Measurements from ENCODE around the gene NR2C1. TPM values are rescaled to one million over a fixed set of nuclear protein-coding genes. Genes with fewer than 3 reads are reported as not detected.
"Not testable (repeated sequence)": the region's sequence is repeated elsewhere in the genome, so short reads cannot be mapped to it uniquely, and the experiment has no call there.

Gene NR2C1
- polyA plus RNA-seq, 1 donor from 2014 or later = 14.8 TPM

- Mint-ChIP-seq H3K9me3 (no peaks in the 10 kb centered on the region), H3K4me3 (no peak overlapping the region), H3K27ac (no peak overlapping the region)
Observed at GRCh38 chr12:95100264-95101190, 27.1 kb upstream of the NR2C1 start.

DNA sequence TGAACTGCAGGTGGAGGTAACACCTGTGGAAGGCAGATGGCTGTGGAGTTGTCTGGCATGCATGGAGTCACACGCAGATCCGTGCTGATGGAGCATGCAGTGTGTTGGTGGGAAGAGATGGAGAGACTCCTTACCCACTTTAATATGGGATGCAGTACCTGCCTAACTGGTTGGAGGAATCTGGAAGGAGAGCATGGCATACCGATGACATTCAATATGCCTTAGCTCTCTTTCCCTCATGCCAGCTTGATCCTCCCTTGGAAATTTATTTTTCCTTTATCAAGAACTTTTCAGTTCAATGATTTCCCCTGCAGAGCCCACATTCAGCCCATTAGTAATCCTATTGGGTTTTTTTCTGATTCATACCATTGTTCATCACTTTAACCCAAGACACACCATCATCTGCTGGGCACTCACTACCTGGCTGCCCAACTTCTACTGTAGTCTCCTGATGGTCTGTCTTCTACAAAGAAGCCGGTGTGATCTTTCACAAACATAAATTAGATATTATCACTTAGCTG is 25.9 kb upstream of the NR2C1 start:
- Mint-ChIP-seq H3K36me3 (peaks cover 2% of the 10 kb centered on the region), H3K4me1 (peaks cover 6 to 9% (median 8%) of the 10 kb centered on the region in 3 donors), H3K4me3 (no peak overlapping the region), H3K27ac (peak overlapping the region in 1 of 3 donors; percentile 22), H3K9me3 (no peaks in the 10 kb centered on the region), H3K27me3 (no peaks in the 10 kb centered on the region)

More at GRCh38 chr12:95100264-95101190, 27.1 kb upstream of the NR2C1 start:
- Mint-ChIP-seq H3K36me3 (peaks cover 2% of the 10 kb centered on the region), H3K4me1 (peaks cover 6 to 9% (median 8%) of the 10 kb centered on the region in 3 donors), H3K27me3 (no peaks in the 10 kb centered on the region)

GRCh38 chr12:95096852-95097251 is 23.4 kb upstream of the NR2C1 start:
- Mint-ChIP-seq H3K4me1 (peaks cover 0 to 4% (median 0%) of the 10 kb centered on the region in 3 donors), H3K27me3 (no peaks in the 10 kb centered on the region), H3K36me3 (peaks cover 3% of the 10 kb centered on the region), H3K27ac (no peak overlapping the region), H3K9me3 (no peaks in the 10 kb centered on the region), H3K4me3 (no peak overlapping the region)

GRCh38 chr12:95096378-95096777 is 23.0 kb upstream of the NR2C1 start:
- Mint-ChIP-seq H3K4me3 (no peak overlapping the region), H3K36me3 (peaks cover 3% of the 10 kb centered on the region), H3K9me3 (no peaks in the 10 kb centered on the region), H3K27ac (no peak overlapping the region), H3K4me1 (peaks cover 0 to 4% (median 0%) of the 10 kb centered on the region in 3 donors), H3K27me3 (no peaks in the 10 kb centered on the region)

GRCh38 chr12:95095866-95096265 is 22.4 kb upstream of the NR2C1 start:
- not testable (repeated sequence) for H3K4me3 Mint-ChIP-seq, H3K9me3 Mint-ChIP-seq, H3K27ac Mint-ChIP-seq, H3K36me3 Mint-ChIP-seq, H3K27me3 Mint-ChIP-seq, H3K4me1 Mint-ChIP-seq

DNA sequence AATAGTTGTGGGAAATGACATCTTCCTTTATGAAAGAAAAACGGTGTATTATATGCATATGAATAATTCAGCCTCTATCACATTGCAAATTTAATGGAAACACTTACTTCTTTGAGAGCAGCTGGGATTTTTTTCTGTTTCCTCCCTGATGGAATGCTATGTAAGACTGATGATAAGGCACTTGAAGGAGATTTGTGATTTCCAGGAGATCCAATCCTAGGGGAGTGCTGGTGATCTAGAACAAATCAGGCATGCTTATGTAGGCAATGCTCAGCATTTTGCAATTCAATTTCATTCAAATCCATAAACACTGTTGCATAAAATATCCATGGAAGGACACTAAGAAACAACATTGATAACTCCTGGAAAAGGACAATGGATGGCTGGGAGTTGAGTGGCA is 16.0 kb upstream of the NR2C1 start:
- Mint-ChIP-seq H3K4me1 (peaks cover 5 to 9% (median 6%) of the 10 kb centered on the region in 3 donors), H3K27ac (no peak overlapping the region), H3K9me3 (no peaks in the 10 kb centered on the region), H3K27me3 (no peaks in the 10 kb centered on the region), H3K36me3 (peaks cover 8% of the 10 kb centered on the region), H3K4me3 (no peak overlapping the region)

GRCh38 chr12:95088379-95088778 is 15.0 kb upstream of the NR2C1 start:
- H3K27ac Mint-ChIP-seq = peak overlapping the region in 1 of 3 donors; percentile 17
- no peaks in the 10 kb centered on the region for H3K9me3 Mint-ChIP-seq
- peak overlapping the region in 1 of 4 donors; percentile 9 for H3K4me3 Mint-ChIP-seq
- H3K27me3 Mint-ChIP-seq = no peaks in the 10 kb centered on the region
- H3K36me3 Mint-ChIP-seq = peaks cover 7% of the 10 kb centered on the region
- peaks cover 5 to 9% (median 6%) of the 10 kb centered on the region in 3 donors for H3K4me1 Mint-ChIP-seq

DNA sequence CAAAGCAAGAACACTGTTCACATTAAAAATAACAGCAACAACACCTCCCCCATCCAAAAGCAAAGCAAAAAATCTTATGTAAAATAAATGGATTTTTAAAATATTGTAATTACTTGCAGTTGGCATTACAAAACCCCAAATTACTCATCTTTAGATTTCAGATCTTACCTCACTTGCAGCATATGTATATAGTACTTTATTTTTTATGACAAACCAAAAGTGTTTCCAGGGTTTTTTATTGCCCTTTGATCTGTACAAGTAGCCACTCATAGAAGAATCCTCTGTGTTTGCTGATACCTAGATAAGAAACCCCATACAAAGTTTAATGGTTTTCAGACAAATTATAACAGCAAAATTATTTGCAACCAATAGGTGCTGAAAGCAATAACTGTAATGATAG is 12.2 kb upstream of the NR2C1 start:
- no peak overlapping the region for H3K4me3 Mint-ChIP-seq
- H3K4me1 Mint-ChIP-seq = peaks cover 5 to 9% (median 6%) of the 10 kb centered on the region in 3 donors
- no peaks in the 10 kb centered on the region for H3K9me3 Mint-ChIP-seq
- H3K27ac Mint-ChIP-seq = no peak overlapping the region
- peaks cover 7% of the 10 kb centered on the region for H3K36me3 Mint-ChIP-seq
- no peaks in the 10 kb centered on the region for H3K27me3 Mint-ChIP-seq

DNA sequence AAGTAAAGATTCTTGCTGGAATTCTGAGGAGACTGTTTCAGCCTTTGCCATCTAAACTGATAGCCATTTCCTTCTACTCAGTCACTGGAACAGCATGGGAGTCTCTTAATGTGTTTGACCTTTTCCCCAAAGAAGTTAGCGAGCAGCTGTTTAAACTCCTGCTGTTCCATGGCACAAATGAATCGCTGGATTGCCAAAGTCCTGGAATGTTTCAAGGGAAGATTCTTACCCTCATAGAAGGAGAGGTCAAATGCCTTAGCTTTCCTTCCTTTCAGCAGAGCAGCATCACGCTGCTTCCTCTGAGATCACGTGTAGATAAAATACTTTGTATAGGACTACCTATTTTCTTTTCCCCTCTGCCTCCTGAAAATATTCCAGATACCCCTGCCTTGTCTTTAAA is 10.5 kb upstream of the NR2C1 start:
- peaks cover 3% of the 10 kb centered on the region for H3K36me3 Mint-ChIP-seq
- no peaks in the 10 kb centered on the region for H3K9me3 Mint-ChIP-seq
- no peaks in the 10 kb centered on the region for H3K27me3 Mint-ChIP-seq
- peak overlapping the region in 1 of 3 donors; percentile 17 for H3K27ac Mint-ChIP-seq
- H3K4me3 Mint-ChIP-seq = no peak overlapping the region
- peaks cover 2 to 9% (median 5%) of the 10 kb centered on the region in 3 donors for H3K4me1 Mint-ChIP-seq

- no peaks in the 10 kb centered on the region for H3K9me3 Mint-ChIP-seq
- H3K4me3 Mint-ChIP-seq = no peak overlapping the region
- peaks cover 3% of the 10 kb centered on the region for H3K36me3 Mint-ChIP-seq
- no peaks in the 10 kb centered on the region for H3K27me3 Mint-ChIP-seq
- H3K27ac Mint-ChIP-seq = no peak overlapping the region
- peaks cover 2 to 7% (median 4%) of the 10 kb centered on the region in 3 donors for H3K4me1 Mint-ChIP-seq
Observed at GRCh38 chr12:95083471-95083870, 10.1 kb upstream of the NR2C1 start.

DNA sequence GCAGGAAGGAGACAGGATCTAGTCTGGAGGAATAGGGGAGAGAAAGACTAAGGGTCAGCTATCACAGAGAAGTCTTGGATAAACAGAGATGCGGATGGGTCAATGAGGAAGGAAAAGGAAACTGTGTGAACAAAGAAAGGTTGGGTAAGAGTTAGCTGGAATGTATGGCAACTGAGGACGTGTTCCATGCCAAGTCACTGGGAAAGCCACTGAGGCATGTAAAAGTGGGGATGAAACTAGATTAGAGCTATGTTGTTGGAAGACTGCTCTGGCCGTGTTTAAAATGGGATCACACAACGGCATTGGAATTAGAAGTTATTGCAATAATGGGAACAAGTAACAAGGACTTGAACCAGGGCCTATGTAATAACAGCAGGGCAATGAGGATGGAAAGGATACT is 3.9 kb upstream of the NR2C1 start:
- Mint-ChIP-seq H3K9me3 (no peaks in the 10 kb centered on the region), H3K36me3 (peaks cover 1% of the 10 kb centered on the region), H3K27ac (no peak overlapping the region), H3K4me3 (no peak overlapping the region), H3K4me1 (peaks cover 0 to 8% (median 5%) of the 10 kb centered on the region in 3 donors), H3K27me3 (no peaks in the 10 kb centered on the region)

DNA sequence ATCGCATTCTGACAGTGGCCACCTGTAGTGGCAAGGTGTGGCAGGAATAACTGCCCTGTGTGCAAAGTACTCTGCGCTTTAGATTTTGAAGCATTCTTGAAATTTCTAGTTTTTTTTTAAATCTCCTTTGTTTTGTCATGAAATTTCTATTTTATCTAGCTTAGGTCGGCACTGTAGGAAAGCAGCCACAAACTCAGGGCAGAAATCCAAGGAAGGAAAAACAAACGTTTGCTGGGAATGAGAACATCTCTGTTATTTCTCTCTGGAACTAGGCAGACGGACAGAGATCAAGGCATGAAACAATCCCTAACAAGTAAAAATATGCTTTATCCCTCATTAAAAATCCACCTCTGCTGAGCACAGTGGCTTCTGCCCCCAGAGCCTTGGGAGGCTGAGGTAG is 1.3 kb upstream of the NR2C1 start:
- no peak overlapping the region for H3K27ac Mint-ChIP-seq

GRCh38 chr12:95073698-95074520 is 491 bp upstream of the NR2C1 start:
- Mint-ChIP-seq H3K27me3 (no peaks in the 10 kb centered on the region), H3K4me1 (peaks cover 11 to 12% (median 11%) of the 10 kb centered on the region in 3 donors), H3K4me3 (peak overlapping the region; percentile 93 to 97 (median 96)), H3K9me3 (no peaks in the 10 kb centered on the region), H3K27ac (peak overlapping the region; percentile 51 to 98 (median 95)), H3K36me3 (peaks cover 1% of the 10 kb centered on the region)

More for the DNA sequence above, 1.3 kb upstream of the NR2C1 start:
- no peaks in the 10 kb centered on the region for H3K9me3 Mint-ChIP-seq
- H3K4me3 Mint-ChIP-seq = peak overlapping the region in 1 of 4 donors; percentile 59
- H3K27me3 Mint-ChIP-seq = no peaks in the 10 kb centered on the region
- peaks cover 1% of the 10 kb centered on the region for H3K36me3 Mint-ChIP-seq
- peaks cover 5 to 8% (median 6%) of the 10 kb centered on the region in 3 donors for H3K4me1 Mint-ChIP-seq

DNA sequence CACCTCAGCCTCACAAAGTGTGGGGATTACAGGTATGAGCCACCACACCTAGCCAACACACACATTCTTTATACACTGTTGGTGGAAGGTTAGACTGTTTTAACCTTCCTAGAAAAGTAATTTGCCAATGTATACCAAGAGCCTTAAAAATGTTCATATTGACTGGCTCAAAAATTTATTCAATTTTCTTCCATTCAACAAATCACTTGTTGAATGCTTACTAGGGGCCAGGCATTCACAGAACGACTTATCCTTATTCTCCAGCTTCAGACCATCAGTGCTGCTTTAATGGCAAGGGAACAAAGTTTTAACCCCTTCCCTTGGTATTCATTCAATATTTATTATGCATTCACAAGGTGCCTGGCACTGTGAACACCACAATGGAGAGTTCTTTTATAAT is 3.0 kb downstream of the NR2C1 start:
- Mint-ChIP-seq H3K27me3 (no peaks in the 10 kb centered on the region), H3K4me3 (peak overlapping the region in 3 of 4 donors; percentile 8 to 70 (median 44)), H3K4me1 (peaks cover 11 to 12% (median 11%) of the 10 kb centered on the region in 3 donors), H3K27ac (no peak overlapping the region), H3K36me3 (peaks cover 4% of the 10 kb centered on the region), H3K9me3 (no peaks in the 10 kb centered on the region)

Measured in IgD-negative memory B cell (primary cell).